Thoracic aorta (tissue), 2 donors: ENCODE data around the gene C4orf51. TPM values are rescaled to one million over a fixed set of nuclear protein-coding genes. Genes with fewer than 3 reads are reported as not detected.

ENCODE experiments used
- ATAC-seq: fragments of 150-250 bp; one replicate; pipeline ENCODE4 v1.8.0; 2017; ENCODE audit warnings: low read depth; ENCODE audit not compliant: insufficient number of reproducible peaks, low FRiP score
- DNase-seq: peaks from one replicate; pipeline ENCODE4 v3.0.0-alpha.2; 2020; ENCODE audit warnings: low spot score
- H3K27ac ChIP-seq, 2 donors: fragments of 200-600 bp; sonication (generic); 1 replicate in 1 of 2; 2 replicates in 1 of 2; pipeline ENCODE4 v1.5.1; 2016; ENCODE audit warnings: mild to moderate bottlenecking in 2 of 2, moderate library complexity in 2 of 2
- H3K27me3 ChIP-seq: fragments of 200-600 bp; sonication (generic); replicated peaks from 2 replicates; pipeline ENCODE4 v1.6.0; 2016; ENCODE audit warnings: mild to moderate bottlenecking; ENCODE audit not compliant: insufficient read depth
- H3K36me3 ChIP-seq: fragments of 200-600 bp; sonication (generic); one replicate; pipeline ENCODE4 v1.5.1; 2016
- H3K4me1 ChIP-seq, 2 donors: fragments of 200-600 bp; sonication (generic); 1 replicate in 1 of 2; 2 replicates in 1 of 2; pipeline versions ENCODE4 v1.5.1 to v1.6.0; 2016; ENCODE audit warnings: low read depth in 2 of 2, mild to moderate bottlenecking in 1 of 2; ENCODE audit not compliant: control insufficient read depth in 1 of 2
- H3K4me3 ChIP-seq: fragments of 200-600 bp; sonication (generic); 2 replicates; pipeline ENCODE4 v1.5.1; 2016; ENCODE audit warnings: mild to moderate bottlenecking
- H3K9me3 ChIP-seq: fragments of 200-600 bp; sonication (generic); 2 replicates; pipeline ENCODE4 v1.5.1; 2016
- CTCF ChIP-seq: fragments of 200-600 bp; sonication (generic); IDR thresholded peaks from one replicate; pipeline ENCODE4 v1.5.1; 2019; ENCODE audit warnings: antibody characterized with exemption
- total RNA-seq, 2 donors: library from RNA; depleted of rRNA; stranded (reverse); fragments of >200 nt; gene quantifications; one replicate each; pipeline versions ENCODE4 v1.1.0 to v1.2.3, GENCODE V29; 2016

The C4orf51 gene
- total RNA-seq, 2 donors from 2014 or later: not detected

- Histone ChIP-seq H3K27me3 (no peaks in the 10 kb centered on the region), H3K4me1 (peaks cover 0 to 6% of the 10 kb centered on the region in 2 donors), H3K27ac (no peak overlapping the region), H3K9me3 (no peaks in the 10 kb centered on the region), H3K4me3 (no peak overlapping the region), H3K36me3 (peaks cover 34% of the 10 kb centered on the region)
- ATAC-seq (no peak), DNase-seq (no peak)
- TF ChIP-seq CTCF: no peak
Observed at GRCh38 chr4:145760176-145760575, 80.2 kb downstream of the C4orf51 start.

GRCh38 chr4:145760961-145761929, 81.3 kb downstream of the C4orf51 start:
- H3K4me1 ChIP-seq: peaks cover 0 to 6% of the 10 kb centered on the region in 2 donors
- H3K27me3 ChIP-seq: no peaks in the 10 kb centered on the region
- no peak overlapping the region for H3K4me3 ChIP-seq
- peaks cover 43% of the 10 kb centered on the region for H3K36me3 ChIP-seq
- H3K27ac ChIP-seq: no peak overlapping the region
- DNase-seq (no peak), ATAC-seq (no peak)
- TF ChIP-seq CTCF: no peak
- no peaks in the 10 kb centered on the region for H3K9me3 ChIP-seq

GRCh38 chr4:145762719-145763118, 82.8 kb downstream of the C4orf51 start:
- ATAC-seq: no peak
- no peak overlapping the region for H3K4me3 ChIP-seq
- H3K4me1 ChIP-seq: peaks cover 0 to 6% of the 10 kb centered on the region in 2 donors
- no peak overlapping the region for H3K27ac ChIP-seq
- DNase-seq: no peak
- peaks cover 50% of the 10 kb centered on the region for H3K36me3 ChIP-seq
- TF ChIP-seq CTCF: no peak
- no peaks in the 10 kb centered on the region for H3K27me3 ChIP-seq
- H3K9me3 ChIP-seq: peaks cover 3% of the 10 kb centered on the region

- Histone ChIP-seq H3K27me3 (no peaks in the 10 kb centered on the region), H3K4me1 (peaks cover 0 to 6% of the 10 kb centered on the region in 2 donors), H3K27ac (no peak overlapping the region), H3K4me3 (no peak overlapping the region), H3K36me3 (peaks cover 50% of the 10 kb centered on the region), H3K9me3 (peaks cover 3% of the 10 kb centered on the region)
- DNase-seq: no peak
- no peak for TF ChIP-seq CTCF
- ATAC-seq: no peak
Observed at GRCh38 chr4:145763399-145763798, 83.5 kb downstream of the C4orf51 start.

- ATAC-seq (no peak), DNase-seq (no peak)
- Histone ChIP-seq H3K9me3 (peaks cover 3% of the 10 kb centered on the region), H3K27me3 (no peaks in the 10 kb centered on the region), H3K4me3 (no peak overlapping the region), H3K4me1 (peaks cover 0 to 6% of the 10 kb centered on the region in 2 donors), H3K36me3 (peaks cover 32% of the 10 kb centered on the region), H3K27ac (no peak overlapping the region)
- TF ChIP-seq CTCF: no peak
Observed at GRCh38 chr4:145766273-145766672, 86.3 kb downstream of the C4orf51 start.
